ENCODE data around the gene MED14. TPM values are rescaled to one million over a fixed set of nuclear protein-coding genes. Genes with fewer than 3 reads are reported as not detected.

Gene MED14
- total RNA-seq, 1 donor from 2014 or later, result 48.2 TPM

GRCh38 chrX:40720339-40720738, 15.0 kb downstream of the MED14 start:
- H3K4me3 Mint-ChIP-seq, result no peak overlapping the region
- H3K27ac Mint-ChIP-seq, result no peak overlapping the region
- no peaks in the 10 kb centered on the region for H3K9me3 Mint-ChIP-seq
- peaks cover 26% of the 10 kb centered on the region for H3K4me1 Mint-ChIP-seq
- DNase-seq, result no peak
- H3K36me3 Mint-ChIP-seq (ENCODE audit: low read depth), result peaks cover 54% of the 10 kb centered on the region
- no peaks in the 10 kb centered on the region for H3K27me3 Mint-ChIP-seq
- intact Hi-C loops (cut with micrococcal nuclease), result no loop called here

- Mint-ChIP-seq H3K4me1 (peaks cover 24% of the 10 kb centered on the region), H3K36me3 (ENCODE audit: low read depth) (peaks cover 53% of the 10 kb centered on the region), H3K27ac (no peak overlapping the region), H3K27me3 (no peaks in the 10 kb centered on the region), H3K4me3 (no peak overlapping the region), H3K9me3 (no peaks in the 10 kb centered on the region)
- intact Hi-C loops (cut with micrococcal nuclease), result no loop called here
- no peak for DNase-seq
Measured at GRCh38 chrX:40719731-40720130, 15.6 kb downstream of the MED14 start.

GRCh38 chrX:40719218-40719617, 16.1 kb downstream of the MED14 start:
- intact Hi-C loops (cut with micrococcal nuclease), result no loop called here
- DNase-seq, result no peak
- peaks cover 23% of the 10 kb centered on the region for H3K4me1 Mint-ChIP-seq
- H3K27me3 Mint-ChIP-seq, result no peaks in the 10 kb centered on the region
- H3K27ac Mint-ChIP-seq, result peak overlapping the region; percentile 2
- no peak overlapping the region for H3K4me3 Mint-ChIP-seq
- H3K36me3 Mint-ChIP-seq (ENCODE audit: low read depth), result peaks cover 50% of the 10 kb centered on the region
- no peaks in the 10 kb centered on the region for H3K9me3 Mint-ChIP-seq

GRCh38 chrX:40709395-40709794, 25.9 kb downstream of the MED14 start:
- Mint-ChIP-seq H3K27ac (no peak overlapping the region), H3K4me1 (no peaks in the 10 kb centered on the region), H3K4me3 (no peak overlapping the region), H3K27me3 (no peaks in the 10 kb centered on the region), H3K36me3 (ENCODE audit: low read depth) (peaks cover 32% of the 10 kb centered on the region), H3K9me3 (no peaks in the 10 kb centered on the region)
- intact Hi-C loops (cut with micrococcal nuclease), result no loop called here
- DNase-seq, result no peak

GRCh38 chrX:40705658-40706312, 29.6 kb downstream of the MED14 start:
- no peaks in the 10 kb centered on the region for H3K4me1 Mint-ChIP-seq
- H3K27me3 Mint-ChIP-seq, result no peaks in the 10 kb centered on the region
- no peak overlapping the region for H3K27ac Mint-ChIP-seq
- DNase-seq, result no peak
- no peak overlapping the region for H3K4me3 Mint-ChIP-seq
- peaks cover 35% of the 10 kb centered on the region for H3K36me3 Mint-ChIP-seq (ENCODE audit: low read depth)
- H3K9me3 Mint-ChIP-seq, result no peaks in the 10 kb centered on the region
- intact Hi-C loops (cut with micrococcal nuclease), result no loop called here

- H3K9me3 Mint-ChIP-seq, result no peaks in the 10 kb centered on the region
- no peak overlapping the region for H3K27ac Mint-ChIP-seq
- no peak overlapping the region for H3K4me3 Mint-ChIP-seq
- peaks cover 25% of the 10 kb centered on the region for H3K36me3 Mint-ChIP-seq (ENCODE audit: low read depth)
- intact Hi-C loops (cut with micrococcal nuclease), result no loop called here
- DNase-seq, result no peak
- no peaks in the 10 kb centered on the region for H3K4me1 Mint-ChIP-seq
- H3K27me3 Mint-ChIP-seq, result no peaks in the 10 kb centered on the region
Measured at GRCh38 chrX:40700640-40701342, 34.6 kb downstream of the MED14 start.

GRCh38 chrX:40698851-40699250, 36.5 kb downstream of the MED14 start:
- Mint-ChIP-seq H3K4me3 (no peak overlapping the region), H3K36me3 (ENCODE audit: low read depth) (peaks cover 27% of the 10 kb centered on the region), H3K4me1 (peaks cover 3% of the 10 kb centered on the region), H3K9me3 (no peaks in the 10 kb centered on the region), H3K27me3 (no peaks in the 10 kb centered on the region), H3K27ac (no peak overlapping the region)
- no peak for DNase-seq
- intact Hi-C loops (cut with micrococcal nuclease), result no loop called here

- Mint-ChIP-seq H3K36me3 (ENCODE audit: low read depth) (peaks cover 30% of the 10 kb centered on the region), H3K27me3 (no peaks in the 10 kb centered on the region), H3K27ac (no peak overlapping the region), H3K9me3 (no peaks in the 10 kb centered on the region), H3K4me1 (peaks cover 3% of the 10 kb centered on the region), H3K4me3 (no peak overlapping the region)
- intact Hi-C loops (cut with micrococcal nuclease), result no loop called here
- DNase-seq, result no peak
Measured at GRCh38 chrX:40694802-40695201, 40.5 kb downstream of the MED14 start.

- Mint-ChIP-seq H3K27me3 (no peaks in the 10 kb centered on the region), H3K4me3 (no peak overlapping the region), H3K4me1 (peaks cover 3% of the 10 kb centered on the region), H3K27ac (no peak overlapping the region), H3K36me3 (ENCODE audit: low read depth) (peaks cover 44% of the 10 kb centered on the region), H3K9me3 (no peaks in the 10 kb centered on the region)
- DNase-seq, result no peak
- intact Hi-C loops (cut with micrococcal nuclease), result loop anchor here (10.0 kb wide), 1 partner anchor 46 kb away; the partner anchor contains the start of gene MED14
Measured at GRCh38 chrX:40688929-40689328, 46.4 kb downstream of the MED14 start.

GRCh38 chrX:40687169-40687568, 48.2 kb downstream of the MED14 start:
- Mint-ChIP-seq H3K4me3 (no peak overlapping the region), H3K9me3 (no peaks in the 10 kb centered on the region), H3K27ac (no peak overlapping the region), H3K27me3 (no peaks in the 10 kb centered on the region), H3K36me3 (ENCODE audit: low read depth) (peaks cover 36% of the 10 kb centered on the region), H3K4me1 (peaks cover 6% of the 10 kb centered on the region)
- DNase-seq, result no peak
- intact Hi-C loops (cut with micrococcal nuclease), result loop anchor here (10.0 kb wide), 1 partner anchor 48 kb away; the partner anchor contains the start of gene MED14

- Mint-ChIP-seq H3K4me1 (peaks cover 6% of the 10 kb centered on the region), H3K4me3 (no peak overlapping the region), H3K27ac (no peak overlapping the region), H3K9me3 (no peaks in the 10 kb centered on the region), H3K27me3 (no peaks in the 10 kb centered on the region), H3K36me3 (ENCODE audit: low read depth) (peaks cover 34% of the 10 kb centered on the region)
- no peak for DNase-seq
- intact Hi-C loops (cut with micrococcal nuclease), result loop anchor here (10.0 kb wide), 1 partner anchor 49 kb away; the partner anchor contains the start of gene MED14
Measured at GRCh38 chrX:40685362-40685918, 49.9 kb downstream of the MED14 start.

GRCh38 chrX:40684092-40684491, 51.2 kb downstream of the MED14 start:
- H3K27ac Mint-ChIP-seq, result no peak overlapping the region
- no peak overlapping the region for H3K4me3 Mint-ChIP-seq
- peaks cover 6% of the 10 kb centered on the region for H3K4me1 Mint-ChIP-seq
- H3K9me3 Mint-ChIP-seq, result no peaks in the 10 kb centered on the region
- peaks cover 35% of the 10 kb centered on the region for H3K36me3 Mint-ChIP-seq (ENCODE audit: low read depth)
- no peaks in the 10 kb centered on the region for H3K27me3 Mint-ChIP-seq
- intact Hi-C loops (cut with micrococcal nuclease), result loop anchor here (10.0 kb wide), 1 partner anchor 51 kb away; the partner anchor contains the start of gene MED14
- DNase-seq, result no peak

- Mint-ChIP-seq H3K27me3 (no peaks in the 10 kb centered on the region), H3K27ac (no peak overlapping the region), H3K4me3 (no peak overlapping the region), H3K36me3 (ENCODE audit: low read depth) (peaks cover 33% of the 10 kb centered on the region), H3K4me1 (peaks cover 6% of the 10 kb centered on the region), H3K9me3 (no peaks in the 10 kb centered on the region)
- no peak for DNase-seq
- intact Hi-C loops (cut with micrococcal nuclease), result loop anchor here (10.0 kb wide), 1 partner anchor 52 kb away; the partner anchor contains the start of gene MED14
Measured at GRCh38 chrX:40683245-40683644, 52.1 kb downstream of the MED14 start.

- Mint-ChIP-seq H3K9me3 (no peaks in the 10 kb centered on the region), H3K27me3 (no peaks in the 10 kb centered on the region), H3K27ac (no peak overlapping the region), H3K4me1 (no peaks in the 10 kb centered on the region), H3K4me3 (no peak overlapping the region), H3K36me3 (ENCODE audit: low read depth) (peaks cover 37% of the 10 kb centered on the region)
- no peak for DNase-seq
- intact Hi-C loops (cut with micrococcal nuclease), result no loop called here
Measured at GRCh38 chrX:40671126-40671525, 64.2 kb downstream of the MED14 start.

All from activated CD4-positive, alpha-beta T cell treated with anti-CD3 and anti-CD28 coated beads, Interleukin-2, amount 10 ng/mL, durations not matched to agents 24 days and 14 days (primary cell).